Tibial artery (tissue), 4 donors: ENCODE results near the gene FTCD.
"Not testable (repeated sequence)": the region's sequence is repeated elsewhere in the genome, so short reads cannot be mapped to it uniquely, and the experiment has no call there.

Experiments
- DNase-seq, 2 donors: peaks; one replicate each; pipeline ENCODE4 v3.0.0-alpha.2; 2019
- H3K27ac ChIP-seq, 2 donors: fragments of 200-600 bp; sonication (generic) in 1 of 2; 1 replicate in 1 of 2; 2 replicates in 1 of 2; pipeline ENCODE4 v1.5.1; 2018 to 2019; ENCODE audit warnings: mild to moderate bottlenecking in 1 of 2
- H3K27me3 ChIP-seq, 2 donors: fragments of 200-600 bp; sonication (generic) in 1 of 2; one replicate each; pipeline versions ENCODE4 v1.5.1 to v1.6.0; 2016 to 2019
- H3K36me3 ChIP-seq, 3 donors: fragments of 200-600 bp; sonication (generic) in 2 of 3; one replicate each; pipeline ENCODE4 v1.5.1; 2016 to 2019; ENCODE audit warnings: mild to moderate bottlenecking in 2 of 3
- H3K4me1 ChIP-seq, 4 donors: fragments of 200-600 bp; sonication (generic) in 2 of 4; 1 replicate in 3 of 4; 2 replicates in 1 of 4; pipeline ENCODE4 v1.5.1; 2016 to 2019
- H3K4me3 ChIP-seq, 2 donors: fragments of 200-600 bp; sonication (generic) in 1 of 2; 1 replicate in 1 of 2; 2 replicates in 1 of 2; pipeline ENCODE4 v1.5.1; 2018 to 2019; ENCODE audit warnings: mild to moderate bottlenecking in 2 of 2
- H3K9me3 ChIP-seq, 3 donors: fragments of 200-600 bp; sonication (generic) in 1 of 3; one replicate each; pipeline ENCODE4 v1.5.1; 2016 to 2019
- CTCF ChIP-seq, 2 experiments: fragments of 200-600 bp in 1 of 2; fragments of 450-650 bp in 1 of 2; IDR thresholded peaks; one replicate each; pipeline ENCODE4 v1.5.1; 2017 to 2019; ENCODE audit warnings: antibody characterized with exemption in 2 of 2, mild to moderate bottlenecking in 1 of 2, moderate library complexity in 1 of 2
- intact Hi-C: fragments of 100-400 bp; cut with DNase I; formaldehyde crosslinking; loops from one replicate; pipeline ENCODE4 v1.15.0; 2023; ENCODE audit warnings: low total_unique reads

Gene FTCD

GRCh38 chr21:46142582-46143473, 12.6 kb downstream of the FTCD start:
- Histone ChIP-seq H3K27ac (no peak overlapping the region), H3K27me3 (peaks cover 0 to 4% of the 10 kb centered on the region in 2 donors), H3K4me3 (no peak overlapping the region), H3K36me3 (no peaks in the 10 kb centered on the region), H3K4me1 (peaks cover 0 to 10% (median 4%) of the 10 kb centered on the region in 4 donors), H3K9me3 (no peaks in the 10 kb centered on the region)
- intact Hi-C loops = loop anchor here (10.0 kb wide), 2 partner anchors 52 to 142 kb away; partner anchors contain the start of genes MCM3AP and YBEY
- no peak for TF ChIP-seq CTCF (IDR thresholded peaks at IDR 0.05)
- DNase-seq = peak in 1 of 2 donors; percentile 56

GRCh38 chr21:46141767-46142581, 13.4 kb downstream of the FTCD start:
- peak in 1 of 2 donors; percentile 60 for DNase-seq
- Histone ChIP-seq H3K27ac (no peak overlapping the region), H3K36me3 (no peaks in the 10 kb centered on the region), H3K4me1 (peaks cover 0 to 10% (median 4%) of the 10 kb centered on the region in 4 donors), H3K9me3 (no peaks in the 10 kb centered on the region), H3K27me3 (peaks cover 0 to 4% of the 10 kb centered on the region in 2 donors), H3K4me3 (no peak overlapping the region)
- intact Hi-C loops = loop anchor here (10.0 kb wide), 2 partner anchors 53 to 143 kb away; partner anchors contain the start of genes MCM3AP and YBEY
- no peak for TF ChIP-seq CTCF (IDR thresholded peaks at IDR 0.05)

GRCh38 chr21:46140352-46141003, 14.9 kb downstream of the FTCD start:
- H3K4me1 ChIP-seq = peaks cover 0 to 10% (median 4%) of the 10 kb centered on the region in 4 donors
- not testable (repeated sequence) for H3K27ac ChIP-seq, DNase-seq, H3K27me3 ChIP-seq, H3K36me3 ChIP-seq, H3K4me3 ChIP-seq, H3K9me3 ChIP-seq
- intact Hi-C loops = loop anchor here (10.0 kb wide), 2 partner anchors 54 to 144 kb away; partner anchors contain the start of genes MCM3AP and YBEY

GRCh38 chr21:46139686-46140085, 15.7 kb downstream of the FTCD start:
- intact Hi-C loops = loop anchor here (10.0 kb wide), 2 partner anchors 55 to 145 kb away; partner anchors contain the start of genes MCM3AP and YBEY
- Histone ChIP-seq H3K36me3 (no peaks in the 10 kb centered on the region), H3K27ac (no peak overlapping the region), H3K9me3 (no peaks in the 10 kb centered on the region), H3K27me3 (peaks cover 0 to 4% of the 10 kb centered on the region in 2 donors), H3K4me3 (no peak overlapping the region), H3K4me1 (peaks cover 0 to 10% (median 4%) of the 10 kb centered on the region in 4 donors)
- no peak for TF ChIP-seq CTCF (IDR thresholded peaks at IDR 0.05)
- DNase-seq = no peak

GRCh38 chr21:46138383-46138970, 16.9 kb downstream of the FTCD start:
- H3K36me3 ChIP-seq = no peaks in the 10 kb centered on the region
- no peak for TF ChIP-seq CTCF (IDR thresholded peaks at IDR 0.05)
- H3K4me3 ChIP-seq = no peak overlapping the region
- intact Hi-C loops = no loop called here
- peaks cover 0 to 4% (median 0%) of the 10 kb centered on the region in 4 donors for H3K4me1 ChIP-seq
- no peak for DNase-seq
- no peaks in the 10 kb centered on the region for H3K9me3 ChIP-seq
- no peak overlapping the region for H3K27ac ChIP-seq
- peaks cover 0 to 4% of the 10 kb centered on the region in 2 donors for H3K27me3 ChIP-seq
